ENCODE measurements around the gene ANTXR1. TPM values are rescaled to one million over a fixed set of nuclear protein-coding genes. Genes with fewer than 3 reads are reported as not detected.

Gene ANTXR1
- total RNA-seq, 1 experiment from 2014 or later = 37.3 TPM

GRCh38 chr2:69124343-69124742 is 111.4 kb downstream of the ANTXR1 start:
- no peak for DNase-seq
- Histone ChIP-seq H3K79me1 (ENCODE audit: insufficient read depth, low read depth, low read length, poor library complexity, severe bottlenecking) (no peaks in the 10 kb centered on the region), H3T11ph (ENCODE audit: low read length) (no peak overlapping the region), H2AK5ac (ENCODE audit: insufficient read length, low read length) (no peak overlapping the region), H4K8ac (replicated peaks; ENCODE audit: insufficient read length, low read depth, low read length) (no peak overlapping the region), H3K27me3 (ENCODE audit: insufficient read depth, low read length) (no peaks in the 10 kb centered on the region), H3K18ac (ENCODE audit: insufficient read length, low read depth, low read length) (no peak overlapping the region), H3K79me2 (ENCODE audit: insufficient read depth, low read length) (no peaks in the 10 kb centered on the region), H2BK5ac (ENCODE audit: insufficient read length, low read length) (no peak overlapping the region), H3K23ac (ENCODE audit: insufficient read length, low read depth, low read length) (no peak overlapping the region), H2AFZ (ENCODE audit: low read length) (no peak overlapping the region), H3K23me2 (ENCODE audit: insufficient read length, low read depth, low read length, poor library complexity, severe bottlenecking) (no peaks in the 10 kb centered on the region), H3K4me2 (ENCODE audit: insufficient read depth, insufficient read length, low read length) (no peak overlapping the region), H2BK20ac (ENCODE audit: low read depth, low read length, poor library complexity, severe bottlenecking) (no peak overlapping the region), H3K56ac (ENCODE audit: insufficient read length, low read depth, low read length) (no peak overlapping the region), H3K9me3 (ENCODE audit: control insufficient read depth, low read depth, low read length) (no peaks in the 10 kb centered on the region), H3K9ac (ENCODE audit: extremely low read depth, insufficient read length, low read length) (no peak overlapping the region), H4K91ac (ENCODE audit: insufficient read length, low read depth, low read length) (no peak overlapping the region), H3K14ac (ENCODE audit: insufficient read depth, low read length) (no peak overlapping the region), H2BK120ac (ENCODE audit: low read depth, low read length, poor library complexity, severe bottlenecking) (no peak overlapping the region), H2BK15ac (ENCODE audit: low read depth, low read length) (no peak overlapping the region), H4K20me1 (ENCODE audit: control insufficient read depth, insufficient read depth, insufficient read length) (no peaks in the 10 kb centered on the region), H3K4me1 (ENCODE audit: insufficient read depth, low read length) (no peaks in the 10 kb centered on the region; the same call in 1 of the 2 replicates), H4K5ac (ENCODE audit: insufficient read length, low read depth, low read length) (no peak overlapping the region), H3K27ac (ENCODE audit: insufficient read length, low read depth, low read length) (no peak overlapping the region), H3K4ac (ENCODE audit: low read depth, low read length) (no peak overlapping the region), H2BK12ac (ENCODE audit: insufficient read length, low read depth, low read length) (no peak overlapping the region)
- Mint-ChIP-seq H3K27ac (no peak overlapping the region), H3K36me3 (ENCODE audit: insufficient read depth in 1 of 3, low read depth in 3 of 3) (peaks cover 4 to 21% (median 5%) of the 10 kb centered on the region in 3 experiments; a peak in 2 of 7 replicates), H3K9me3 (no peaks in the 10 kb centered on the region), H3K4me1 (peaks cover 7 to 8% of the 10 kb centered on the region in 2 experiments), H3K27me3 (ENCODE audit: low read depth) (no peaks in the 10 kb centered on the region), H3K4me3 (no peak overlapping the region)
- no CpG with 5 or more reads among the region's 4 CpGs for WGBS (ENCODE audit: extremely low coverage, insufficient read length, low lambda C conversion rate)
- TF ChIP-seq CTCF (conservative IDR thresholded peaks at IDR 0.05) = no peak
